Measurements from ENCODE around the gene SERPINB4.

DNA sequence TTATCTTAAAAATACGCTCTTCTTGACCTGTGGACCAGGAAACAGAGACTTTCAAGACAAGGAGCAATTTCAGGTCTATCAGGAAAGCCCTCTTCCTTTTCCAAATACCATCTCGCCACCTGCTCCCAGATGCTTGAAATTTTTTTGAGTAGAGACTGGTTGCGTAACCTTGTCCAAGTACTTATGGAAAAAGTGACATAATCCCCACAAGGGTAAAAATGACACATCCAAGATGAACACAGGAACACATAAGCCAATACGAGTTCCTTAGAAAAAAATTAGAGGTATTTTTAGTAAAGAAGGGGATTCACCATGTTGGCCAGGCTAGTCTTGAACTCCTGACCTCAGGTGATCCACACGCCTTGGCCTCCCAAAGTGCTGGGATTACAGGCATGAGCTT lies 55.1 kb downstream of the SERPINB4 start:
- no peak for TF ChIP-seq POLR2A (IDR thresholded peaks at IDR 0.05)
- TF ChIP-seq, protein P1, sequence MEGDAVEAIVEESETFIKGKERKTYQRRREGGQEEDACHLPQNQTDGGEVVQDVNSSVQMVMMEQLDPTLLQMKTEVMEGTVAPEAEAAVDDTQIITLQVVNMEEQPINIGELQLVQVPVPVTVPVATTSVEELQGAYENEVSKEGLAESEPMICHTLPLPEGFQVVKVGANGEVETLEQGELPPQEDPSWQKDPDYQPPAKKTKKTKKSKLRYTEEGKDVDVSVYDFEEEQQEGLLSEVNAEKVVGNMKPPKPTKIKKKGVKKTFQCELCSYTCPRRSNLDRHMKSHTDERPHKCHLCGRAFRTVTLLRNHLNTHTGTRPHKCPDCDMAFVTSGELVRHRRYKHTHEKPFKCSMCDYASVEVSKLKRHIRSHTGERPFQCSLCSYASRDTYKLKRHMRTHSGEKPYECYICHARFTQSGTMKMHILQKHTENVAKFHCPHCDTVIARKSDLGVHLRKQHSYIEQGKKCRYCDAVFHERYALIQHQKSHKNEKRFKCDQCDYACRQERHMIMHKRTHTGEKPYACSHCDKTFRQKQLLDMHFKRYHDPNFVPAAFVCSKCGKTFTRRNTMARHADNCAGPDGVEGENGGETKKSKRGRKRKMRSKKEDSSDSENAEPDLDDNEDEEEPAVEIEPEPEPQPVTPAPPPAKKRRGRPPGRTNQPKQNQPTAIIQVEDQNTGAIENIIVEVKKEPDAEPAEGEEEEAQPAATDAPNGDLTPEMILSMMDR (IDR thresholded peaks at IDR 0.05) = no peak

All from esophagus squamous epithelium (tissue), 4 donors.